ENCODE measurements around the gene ZNF331. TPM values are rescaled to one million over a fixed set of nuclear protein-coding genes. Genes with fewer than 3 reads are reported as not detected.

Gene ZNF331
- total RNA-seq, 1 donor from 2014 or later, result 30.1 TPM

DNA sequence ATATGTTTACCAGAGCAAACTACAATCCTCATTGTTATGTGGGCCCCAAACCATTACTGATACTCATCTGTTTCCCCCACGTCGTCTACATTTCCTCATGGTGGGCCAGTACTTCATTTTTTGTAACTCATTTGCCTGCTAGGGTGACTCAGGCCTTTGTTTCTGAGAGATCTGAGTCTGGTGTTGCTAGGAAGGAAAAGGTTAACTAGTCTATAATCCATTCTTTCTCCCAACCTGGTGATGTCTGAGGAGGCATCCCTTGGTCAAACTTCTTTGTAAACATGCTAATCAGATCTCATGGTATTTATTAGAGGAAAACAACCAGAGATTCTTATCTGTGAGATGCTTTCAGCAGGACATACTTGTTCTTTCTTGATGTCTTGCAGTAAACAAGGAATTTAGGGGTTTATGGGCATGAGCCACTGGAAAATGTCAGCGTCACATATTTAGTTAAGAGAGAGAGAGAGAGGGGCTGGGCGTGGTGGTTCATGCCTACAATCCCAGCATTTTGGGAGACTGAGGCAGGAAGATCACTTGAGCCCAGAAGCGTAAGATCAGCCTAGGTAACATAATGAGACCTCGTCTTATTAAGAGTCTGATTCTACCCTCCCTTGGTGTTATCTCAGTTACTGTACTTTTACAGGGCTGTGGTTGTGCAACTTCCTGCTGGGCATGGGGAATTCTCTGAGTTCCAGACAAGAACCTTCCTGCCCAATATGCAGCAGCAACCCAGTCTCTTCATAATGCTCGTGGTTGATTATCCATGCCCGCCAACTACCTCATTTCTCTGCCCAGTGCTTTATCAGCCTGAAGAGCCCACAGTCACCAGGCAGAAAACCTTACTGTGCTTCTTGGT is 84.2 kb downstream of the ZNF331 start:
- no peaks in the 10 kb centered on the region for H3K36me3 ChIP-seq
- no peaks in the 10 kb centered on the region for H3K27me3 ChIP-seq
- no peak overlapping the region for H3K4me3 ChIP-seq
- TF ChIP-seq, protein P1, sequence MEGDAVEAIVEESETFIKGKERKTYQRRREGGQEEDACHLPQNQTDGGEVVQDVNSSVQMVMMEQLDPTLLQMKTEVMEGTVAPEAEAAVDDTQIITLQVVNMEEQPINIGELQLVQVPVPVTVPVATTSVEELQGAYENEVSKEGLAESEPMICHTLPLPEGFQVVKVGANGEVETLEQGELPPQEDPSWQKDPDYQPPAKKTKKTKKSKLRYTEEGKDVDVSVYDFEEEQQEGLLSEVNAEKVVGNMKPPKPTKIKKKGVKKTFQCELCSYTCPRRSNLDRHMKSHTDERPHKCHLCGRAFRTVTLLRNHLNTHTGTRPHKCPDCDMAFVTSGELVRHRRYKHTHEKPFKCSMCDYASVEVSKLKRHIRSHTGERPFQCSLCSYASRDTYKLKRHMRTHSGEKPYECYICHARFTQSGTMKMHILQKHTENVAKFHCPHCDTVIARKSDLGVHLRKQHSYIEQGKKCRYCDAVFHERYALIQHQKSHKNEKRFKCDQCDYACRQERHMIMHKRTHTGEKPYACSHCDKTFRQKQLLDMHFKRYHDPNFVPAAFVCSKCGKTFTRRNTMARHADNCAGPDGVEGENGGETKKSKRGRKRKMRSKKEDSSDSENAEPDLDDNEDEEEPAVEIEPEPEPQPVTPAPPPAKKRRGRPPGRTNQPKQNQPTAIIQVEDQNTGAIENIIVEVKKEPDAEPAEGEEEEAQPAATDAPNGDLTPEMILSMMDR (IDR thresholded peaks at IDR 0.05), result no peak
- H3K9me3 ChIP-seq, result no peaks in the 10 kb centered on the region
- peaks cover 4% of the 10 kb centered on the region for H3K4me1 ChIP-seq
- ATAC-seq (no peak), DNase-seq (no peak)
- peak overlapping the region; percentile 42 for H3K27ac ChIP-seq
- intact Hi-C loops (cut with DNase I), result no loop called here

DNA sequence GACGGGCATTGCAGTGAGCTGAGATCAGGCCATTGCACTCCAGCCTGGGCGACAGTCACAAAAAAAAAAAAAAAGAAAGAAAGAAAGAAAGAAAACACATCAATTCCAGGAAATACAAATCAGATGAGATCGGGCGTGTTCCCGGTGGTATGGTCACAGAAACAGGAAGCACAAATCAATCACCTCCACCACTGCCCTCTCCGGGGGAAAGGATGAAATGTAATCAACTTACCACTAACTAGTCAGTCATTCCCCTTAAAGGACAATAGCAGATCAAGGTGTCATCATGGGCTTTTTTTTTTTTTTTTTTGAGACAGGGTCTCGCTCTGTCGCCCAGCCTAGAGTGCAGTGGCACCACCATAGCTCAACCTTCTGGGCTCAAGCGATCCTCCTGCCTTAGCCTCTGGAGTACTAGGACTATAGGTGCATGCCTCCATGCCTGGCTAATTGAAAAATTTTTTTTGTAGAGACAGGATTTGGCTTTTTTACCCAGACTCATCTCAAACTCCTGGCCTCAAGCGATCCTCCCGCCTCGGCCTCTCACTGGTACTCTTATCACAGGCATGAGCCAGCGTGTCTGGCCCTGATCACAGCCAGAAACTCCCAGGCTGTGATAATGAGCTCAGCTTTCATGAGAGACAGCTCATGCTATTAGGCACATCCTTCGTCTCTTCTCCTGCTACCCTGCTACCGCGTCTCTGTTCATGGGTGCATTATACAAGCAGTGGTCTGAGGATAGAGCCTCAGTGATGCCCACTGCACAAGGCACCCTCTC is 87.0 kb downstream of the ZNF331 start:
- intact Hi-C loops (cut with DNase I), result no loop called here
- peak; percentile 37 for ATAC-seq
- no peaks in the 10 kb centered on the region for H3K9me3 ChIP-seq

DNA sequence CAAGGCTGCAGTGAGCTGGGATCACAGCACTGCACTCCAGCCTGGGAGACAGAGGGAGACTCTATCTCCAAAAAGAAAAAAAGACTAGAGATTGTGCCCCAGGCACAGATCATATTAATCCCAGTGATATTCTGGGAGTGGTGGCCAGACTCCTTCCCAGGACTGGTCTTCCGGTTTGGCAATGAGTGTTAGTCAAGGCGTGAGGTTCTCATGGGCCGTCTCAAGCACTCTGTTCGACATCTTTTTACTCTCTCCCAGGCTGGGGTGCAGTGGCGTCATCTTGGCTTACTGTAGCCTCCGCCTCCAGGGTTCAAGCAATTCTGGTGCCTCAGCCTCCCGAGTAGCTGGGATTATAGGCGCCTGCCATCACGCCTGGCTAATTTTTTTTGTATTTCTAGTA is 88.5 kb downstream of the ZNF331 start:
- TF ChIP-seq, protein P1 (IDR thresholded peaks at IDR 0.05), result no peak
- intact Hi-C loops (cut with DNase I), result no loop called here
- no peaks in the 10 kb centered on the region for H3K36me3 ChIP-seq
- no peak overlapping the region for H3K4me3 ChIP-seq
- H3K27me3 ChIP-seq, result no peaks in the 10 kb centered on the region
- H3K27ac ChIP-seq, result no peak overlapping the region
- ATAC-seq (no peak), DNase-seq (no peak)
- no peaks in the 10 kb centered on the region for H3K9me3 ChIP-seq
- H3K4me1 ChIP-seq, result peaks cover 4% of the 10 kb centered on the region

More for the DNA sequence above, 87.0 kb downstream of the ZNF331 start:
- H3K36me3 ChIP-seq, result no peaks in the 10 kb centered on the region
- peaks cover 4% of the 10 kb centered on the region for H3K4me1 ChIP-seq
- TF ChIP-seq, protein P1 (IDR thresholded peaks at IDR 0.05), result no peak
- DNase-seq, result no peak
- no peak overlapping the region for H3K4me3 ChIP-seq
- H3K27ac ChIP-seq, result no peak overlapping the region
- H3K27me3 ChIP-seq, result no peaks in the 10 kb centered on the region

DNA sequence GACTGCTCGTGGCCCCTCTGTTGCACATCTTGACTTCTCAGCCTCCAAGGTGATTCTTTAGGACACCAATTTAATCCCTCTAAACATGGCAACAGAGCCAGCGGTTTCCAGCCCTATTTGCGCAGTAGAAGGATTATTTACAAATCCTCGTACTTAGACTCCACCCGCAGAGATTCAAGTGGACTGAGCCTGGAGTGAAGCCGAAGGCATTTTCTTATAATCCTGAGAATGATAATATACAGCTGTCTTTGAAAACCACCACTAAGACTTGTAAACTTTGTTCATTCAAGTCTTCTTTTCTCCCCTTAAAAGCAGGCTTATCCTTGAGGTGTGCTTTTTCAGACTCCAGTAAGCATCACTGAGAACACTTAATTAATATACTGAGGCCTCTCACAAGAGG is 89.0 kb downstream of the ZNF331 start:
- no peak for DNase-seq
- no peak overlapping the region for H3K4me3 ChIP-seq
- no peak overlapping the region for H3K27ac ChIP-seq

More for the DNA sequence above, 89.0 kb downstream of the ZNF331 start:
- peaks cover 1% of the 10 kb centered on the region for H3K4me1 ChIP-seq
- TF ChIP-seq, protein P1 (IDR thresholded peaks at IDR 0.05), result no peak
- no peaks in the 10 kb centered on the region for H3K9me3 ChIP-seq
- H3K27me3 ChIP-seq, result no peaks in the 10 kb centered on the region
- ATAC-seq, result no peak
- intact Hi-C loops (cut with DNase I), result no loop called here
- no peaks in the 10 kb centered on the region for H3K36me3 ChIP-seq

Other genes starting within 250 kb of the ZNF331 start
- gene ZNF845, start 204.4 kb upstream of the ZNF331 start, total RNA-seq, result 7.8 TPM
- gene ZNF525, start 172.4 kb upstream of the ZNF331 start, total RNA-seq, result 9.4 TPM
- 12.4 TPM for gene ZNF765, start 143.0 kb upstream of the ZNF331 start, total RNA-seq
- 12.1 TPM for gene ZNF761, start 106.2 kb upstream of the ZNF331 start, total RNA-seq
- gene ZNF813, start 70.4 kb upstream of the ZNF331 start, total RNA-seq, result 4.6 TPM
- not detected for gene DPRX, start 93.9 kb downstream of the ZNF331 start, total RNA-seq

Measured in upper lobe of right lung (tissue), 1 donor.